Measurements from ENCODE around the gene JAK1. TPM values are rescaled to one million over a fixed set of nuclear protein-coding genes. Genes with fewer than 3 reads are reported as not detected.
"Not testable (repeated sequence)": the region's sequence is repeated elsewhere in the genome, so short reads cannot be mapped to it uniquely, and the experiment has no call there.

The JAK1 gene
- total RNA-seq, 1 donor from 2014 or later, result 332 TPM

GRCh38 chr1:64923294-64923718 lies 43.0 kb downstream of the JAK1 start:
- no peak for DNase-seq (ENCODE audit: extremely low read depth, low read depth, low spot score)

- DNase-seq (ENCODE audit: extremely low read depth, low read depth, low spot score), result no peak
Measured at GRCh38 chr1:64922336-64922735, 44.0 kb downstream of the JAK1 start.

GRCh38 chr1:64921771-64922170 lies 44.6 kb downstream of the JAK1 start:
- no peak for DNase-seq (ENCODE audit: extremely low read depth, low read depth, low spot score)

- DNase-seq (ENCODE audit: extremely low read depth, low read depth, low spot score), result no peak
Measured at GRCh38 chr1:64920941-64921589, 45.3 kb downstream of the JAK1 start.

- not testable (repeated sequence) for DNase-seq (ENCODE audit: extremely low read depth, low read depth, low spot score)
Measured at GRCh38 chr1:64919120-64919519, 47.2 kb downstream of the JAK1 start.

GRCh38 chr1:64917907-64918306 lies 48.4 kb downstream of the JAK1 start:
- DNase-seq (ENCODE audit: extremely low read depth, low read depth, low spot score), result no peak

GRCh38 chr1:64917328-64917861 lies 49.0 kb downstream of the JAK1 start:
- peak; percentile 72 for DNase-seq (ENCODE audit: extremely low read depth, low read depth, low spot score)

- DNase-seq (ENCODE audit: extremely low read depth, low read depth, low spot score), result no peak
Measured at GRCh38 chr1:64915381-64916274, 50.7 kb downstream of the JAK1 start.

- DNase-seq (ENCODE audit: extremely low read depth, low read depth, low spot score), result no peak
Measured at GRCh38 chr1:64913361-64914015, 52.9 kb downstream of the JAK1 start.

- no peak for DNase-seq (ENCODE audit: extremely low read depth, low read depth, low spot score)
Measured at GRCh38 chr1:64912191-64912590, 54.2 kb downstream of the JAK1 start.

- DNase-seq (ENCODE audit: extremely low read depth, low read depth, low spot score), result no peak
Measured at GRCh38 chr1:64911326-64911725, 55.0 kb downstream of the JAK1 start.

- DNase-seq (ENCODE audit: extremely low read depth, low read depth, low spot score), result no peak
Measured at GRCh38 chr1:64909031-64909430, 57.3 kb downstream of the JAK1 start.

GRCh38 chr1:64908575-64908974 lies 57.8 kb downstream of the JAK1 start:
- DNase-seq (ENCODE audit: extremely low read depth, low read depth, low spot score), result no peak

GRCh38 chr1:64906447-64906846 lies 59.9 kb downstream of the JAK1 start:
- no peak for DNase-seq (ENCODE audit: extremely low read depth, low read depth, low spot score)

- DNase-seq (ENCODE audit: extremely low read depth, low read depth, low spot score), result no peak
Measured at GRCh38 chr1:64903593-64903992, 62.8 kb downstream of the JAK1 start.

- no peak for DNase-seq (ENCODE audit: extremely low read depth, low read depth, low spot score)
Measured at GRCh38 chr1:64901663-64902062, 64.7 kb downstream of the JAK1 start.

GRCh38 chr1:64900916-64901315 lies 65.4 kb downstream of the JAK1 start:
- DNase-seq (ENCODE audit: extremely low read depth, low read depth, low spot score), result no peak

- DNase-seq (ENCODE audit: extremely low read depth, low read depth, low spot score), result peak; percentile 91
Measured at GRCh38 chr1:64898107-64898861, 68.1 kb downstream of the JAK1 start.

GRCh38 chr1:64896551-64896950 lies 69.8 kb downstream of the JAK1 start:
- DNase-seq (ENCODE audit: extremely low read depth, low read depth, low spot score), result no peak

GRCh38 chr1:64895500-64895899 lies 70.8 kb downstream of the JAK1 start:
- no peak for DNase-seq (ENCODE audit: extremely low read depth, low read depth, low spot score)
